Measurements from ENCODE around the gene TRMT11.

The TRMT11 gene

GRCh38 chr6:126072172-126072571 lies 85.8 kb downstream of the TRMT11 start:
- no peak for DNase-seq
- H2AFZ ChIP-seq (ENCODE audit: low read length): no peak overlapping the region
- H3K79me2 ChIP-seq (ENCODE audit: low read length): no peaks in the 10 kb centered on the region
- H3K4me2 ChIP-seq (ENCODE audit: low read depth, low read length): no peak overlapping the region
- H3K27me3 ChIP-seq (replicated peaks; ENCODE audit: insufficient read depth, low read length): no peaks in the 10 kb centered on the region
- H3K9ac ChIP-seq (ENCODE audit: low read length): no peak overlapping the region
- H3K36me3 ChIP-seq (replicated peaks; ENCODE audit: insufficient read depth, low read length): no peaks in the 10 kb centered on the region
- no peaks in the 10 kb centered on the region for H4K20me1 ChIP-seq (ENCODE audit: insufficient read depth, low read length)
- H3K9me3 ChIP-seq (replicated peaks; ENCODE audit: insufficient read depth, low read length): no peaks in the 10 kb centered on the region
- no peak overlapping the region for H3K4me3 ChIP-seq (ENCODE audit: low read length)
- TF ChIP-seq CTCF (IDR thresholded peaks at IDR 0.05; ENCODE audit: low read length) (no peak), EZH2 (optimal IDR thresholded peaks at IDR 0.05; ENCODE audit: low read depth, low read length) (no peak), EZH2phosphoT487 (IDR thresholded peaks at IDR 0.05; ENCODE audit: low read length) (no peak)
- no peak overlapping the region for H3K27ac ChIP-seq (ENCODE audit: low read length)
- no peaks in the 10 kb centered on the region for H3K9me2 ChIP-seq (replicated peaks; ENCODE audit: insufficient read depth, low read length)
- no peaks in the 10 kb centered on the region for H3K4me1 ChIP-seq (ENCODE audit: low read length)
- H3F3A ChIP-seq (ENCODE audit: insufficient read depth, low read length): no peaks in the 10 kb centered on the region

GRCh38 chr6:126072834-126073233 lies 86.5 kb downstream of the TRMT11 start:
- Histone ChIP-seq H3K4me1 (ENCODE audit: low read length) (no peaks in the 10 kb centered on the region), H3K27ac (ENCODE audit: low read length) (no peak overlapping the region), H4K20me1 (ENCODE audit: insufficient read depth, low read length) (no peaks in the 10 kb centered on the region), H3K27me3 (replicated peaks; ENCODE audit: insufficient read depth, low read length) (no peaks in the 10 kb centered on the region), H3K9ac (ENCODE audit: low read length) (no peak overlapping the region), H3K36me3 (replicated peaks; ENCODE audit: insufficient read depth, low read length) (no peaks in the 10 kb centered on the region), H3F3A (ENCODE audit: insufficient read depth, low read length) (no peaks in the 10 kb centered on the region), H3K4me3 (ENCODE audit: low read length) (no peak overlapping the region), H3K4me2 (ENCODE audit: low read depth, low read length) (no peak overlapping the region), H3K79me2 (ENCODE audit: low read length) (no peaks in the 10 kb centered on the region), H3K9me2 (replicated peaks; ENCODE audit: insufficient read depth, low read length) (no peaks in the 10 kb centered on the region), H2AFZ (ENCODE audit: low read length) (no peak overlapping the region), H3K9me3 (replicated peaks; ENCODE audit: insufficient read depth, low read length) (no peaks in the 10 kb centered on the region)
- DNase-seq: no peak
- TF ChIP-seq EZH2 (optimal IDR thresholded peaks at IDR 0.05; ENCODE audit: low read depth, low read length): no peak
- TF ChIP-seq EZH2phosphoT487 (IDR thresholded peaks at IDR 0.05; ENCODE audit: low read length): no peak
- TF ChIP-seq CTCF (IDR thresholded peaks at IDR 0.05; ENCODE audit: low read length): no peak

- Histone ChIP-seq H3K9me2 (replicated peaks; ENCODE audit: insufficient read depth, low read length) (no peaks in the 10 kb centered on the region), H3K4me2 (ENCODE audit: low read depth, low read length) (no peak overlapping the region), H3K36me3 (replicated peaks; ENCODE audit: insufficient read depth, low read length) (no peaks in the 10 kb centered on the region), H2AFZ (ENCODE audit: low read length) (no peak overlapping the region), H4K20me1 (ENCODE audit: insufficient read depth, low read length) (no peaks in the 10 kb centered on the region), H3K79me2 (ENCODE audit: low read length) (no peaks in the 10 kb centered on the region), H3K27ac (ENCODE audit: low read length) (no peak overlapping the region), H3K9ac (ENCODE audit: low read length) (no peak overlapping the region), H3F3A (ENCODE audit: insufficient read depth, low read length) (no peaks in the 10 kb centered on the region), H3K27me3 (replicated peaks; ENCODE audit: insufficient read depth, low read length) (no peaks in the 10 kb centered on the region), H3K4me1 (ENCODE audit: low read length) (no peaks in the 10 kb centered on the region), H3K4me3 (ENCODE audit: low read length) (no peak overlapping the region), H3K9me3 (replicated peaks; ENCODE audit: insufficient read depth, low read length) (no peaks in the 10 kb centered on the region)
- TF ChIP-seq CTCF (IDR thresholded peaks at IDR 0.05; ENCODE audit: low read length): no peak
- no peak for TF ChIP-seq EZH2phosphoT487 (IDR thresholded peaks at IDR 0.05; ENCODE audit: low read length)
- DNase-seq: no peak
These were observed 89.2 kb downstream of the TRMT11 start for GRCh38 chr6:126075335-126076071.
